Right lobe of liver (tissue), 4 donors: ENCODE data around the gene LYRM7.

ENCODE experiments used
- POLR2A ChIP-seq: fragments of 450-650 bp; IDR thresholded peaks from one replicate; pipeline ENCODE4 v1.6.1; 2017; ENCODE audit warnings: antibody characterized with exemption, mild to moderate bottlenecking
- TF ChIP-seq, protein P1 (sequence below), 4 donors: fragments of 200-600 bp in 3 of 4; fragments of 450-650 bp in 1 of 4; IDR thresholded peaks; one replicate each; pipeline versions ENCODE4 v1.5.1 to v1.8.0; 2016 to 2022; ENCODE audit warnings: antibody characterized with exemption in 4 of 4, mild to moderate bottlenecking in 2 of 4
- donor health status: DM: no; HTN: no; CAD: no.
- donor health status: DM: no; HTN: no; CAD: no.
- donor health status: DM: no; HTN: yes; CAD: no.

DNA sequence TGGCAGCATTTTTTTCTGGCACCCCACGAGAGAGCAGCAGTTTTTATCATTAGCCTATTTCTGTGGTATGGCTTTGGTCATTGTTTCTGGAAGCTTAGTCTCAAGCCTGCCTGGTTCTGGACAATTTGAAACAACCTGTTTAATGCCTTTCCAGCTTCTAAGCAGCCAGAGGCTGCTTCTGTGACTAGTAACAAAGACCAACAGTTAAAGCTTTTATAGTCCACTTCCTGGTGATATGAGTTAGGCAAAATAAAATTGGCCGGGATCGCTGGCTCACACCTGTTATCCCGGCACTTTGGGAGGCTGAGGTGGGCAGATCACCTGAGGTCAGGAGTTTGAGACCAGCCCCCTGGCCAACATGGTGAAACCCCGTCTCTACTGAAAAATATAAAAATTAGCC lies 24.0 kb downstream of the LYRM7 start:
- TF ChIP-seq, protein P1, sequence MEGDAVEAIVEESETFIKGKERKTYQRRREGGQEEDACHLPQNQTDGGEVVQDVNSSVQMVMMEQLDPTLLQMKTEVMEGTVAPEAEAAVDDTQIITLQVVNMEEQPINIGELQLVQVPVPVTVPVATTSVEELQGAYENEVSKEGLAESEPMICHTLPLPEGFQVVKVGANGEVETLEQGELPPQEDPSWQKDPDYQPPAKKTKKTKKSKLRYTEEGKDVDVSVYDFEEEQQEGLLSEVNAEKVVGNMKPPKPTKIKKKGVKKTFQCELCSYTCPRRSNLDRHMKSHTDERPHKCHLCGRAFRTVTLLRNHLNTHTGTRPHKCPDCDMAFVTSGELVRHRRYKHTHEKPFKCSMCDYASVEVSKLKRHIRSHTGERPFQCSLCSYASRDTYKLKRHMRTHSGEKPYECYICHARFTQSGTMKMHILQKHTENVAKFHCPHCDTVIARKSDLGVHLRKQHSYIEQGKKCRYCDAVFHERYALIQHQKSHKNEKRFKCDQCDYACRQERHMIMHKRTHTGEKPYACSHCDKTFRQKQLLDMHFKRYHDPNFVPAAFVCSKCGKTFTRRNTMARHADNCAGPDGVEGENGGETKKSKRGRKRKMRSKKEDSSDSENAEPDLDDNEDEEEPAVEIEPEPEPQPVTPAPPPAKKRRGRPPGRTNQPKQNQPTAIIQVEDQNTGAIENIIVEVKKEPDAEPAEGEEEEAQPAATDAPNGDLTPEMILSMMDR (IDR thresholded peaks at IDR 0.05), result no peak
- TF ChIP-seq POLR2A, result no peak
